ENCODE results near the gene DRAXIN.
A peak's percentile ranks its signal among the peaks of the same experiment; 100 is the strongest.

The DRAXIN gene

DNA sequence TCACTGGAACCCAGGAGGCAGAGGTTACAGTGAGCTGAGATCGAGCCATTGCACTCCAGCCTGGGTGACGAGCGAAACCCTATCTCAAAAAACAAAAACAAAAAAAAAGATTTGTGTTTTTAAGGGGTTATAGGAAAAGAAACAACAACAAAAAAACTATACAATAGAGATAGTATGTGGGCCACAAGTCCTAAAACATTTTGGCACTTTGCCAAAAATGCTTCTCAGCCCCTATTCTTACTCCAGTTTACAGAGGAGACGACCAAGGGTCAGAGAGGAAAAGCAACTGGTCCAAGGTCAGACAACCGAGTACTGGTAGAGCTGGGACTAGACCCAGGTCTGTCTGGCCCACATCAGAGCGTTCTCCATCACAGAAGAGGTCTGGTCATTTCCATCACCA, 33.9 kb upstream of the DRAXIN start:
- no peak for DNase-seq (ENCODE audit: low spot score)

DNA sequence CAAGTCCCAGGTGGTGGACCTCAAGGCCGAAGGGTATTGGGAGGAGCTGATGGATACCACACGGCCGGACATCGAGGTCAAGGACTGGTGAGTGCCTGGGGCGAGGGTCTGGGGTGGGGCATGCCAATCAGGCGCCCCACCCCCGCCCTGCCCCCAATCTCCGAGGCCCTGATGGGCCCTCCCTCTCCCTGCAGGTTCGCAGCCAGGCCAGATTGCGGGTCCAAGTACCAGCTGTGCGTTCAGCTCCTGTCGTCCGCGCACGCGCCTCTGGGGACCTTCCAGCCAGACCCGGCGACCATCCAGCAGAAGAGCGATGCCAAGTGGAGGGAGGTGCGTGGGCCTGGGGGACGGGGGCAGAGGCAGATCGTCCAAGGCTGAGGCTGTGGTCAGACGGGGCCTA, 33.0 kb upstream of the DRAXIN start:
- no peak for DNase-seq (ENCODE audit: low spot score)

DNA sequence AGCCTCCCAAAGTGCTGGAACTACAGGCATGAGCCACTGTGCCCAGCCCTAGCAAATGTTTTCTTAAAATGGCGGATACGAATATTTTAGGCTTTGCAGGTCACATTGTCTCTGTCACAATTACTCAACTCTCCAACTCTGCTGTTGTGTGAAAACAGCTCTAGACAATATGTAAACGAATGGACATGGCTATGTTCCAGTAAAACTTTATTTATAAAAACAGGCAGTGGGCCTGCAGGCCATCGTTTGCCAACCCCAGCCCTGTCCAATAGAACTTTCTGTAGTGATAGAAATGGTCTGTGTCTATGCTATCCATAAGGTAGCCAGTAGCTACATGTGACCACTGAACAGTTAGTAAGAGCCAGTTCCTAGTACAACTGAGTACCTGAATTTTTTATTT, 31.8 kb upstream of the DRAXIN start:
- no peak for DNase-seq (ENCODE audit: low spot score)

DNA sequence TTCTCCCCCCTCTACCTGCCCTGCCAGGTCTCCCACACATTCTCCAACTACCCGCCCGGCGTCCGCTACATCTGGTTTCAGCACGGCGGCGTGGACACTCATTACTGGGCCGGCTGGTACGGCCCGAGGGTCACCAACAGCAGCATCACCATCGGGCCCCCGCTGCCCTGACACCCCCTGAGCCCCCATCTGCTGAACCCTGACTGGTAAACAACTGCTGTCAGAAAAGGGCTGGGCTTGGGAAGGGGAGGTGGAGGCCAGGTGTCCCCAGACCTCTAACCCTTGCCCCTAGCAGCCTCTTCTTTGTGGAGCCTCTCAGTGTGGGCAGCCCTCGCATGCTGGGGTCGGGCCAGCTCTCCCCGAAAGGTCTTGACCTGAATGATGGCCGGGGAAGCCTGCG, 30.4 kb upstream of the DRAXIN start:
- no peak for DNase-seq (ENCODE audit: low spot score)

DNA sequence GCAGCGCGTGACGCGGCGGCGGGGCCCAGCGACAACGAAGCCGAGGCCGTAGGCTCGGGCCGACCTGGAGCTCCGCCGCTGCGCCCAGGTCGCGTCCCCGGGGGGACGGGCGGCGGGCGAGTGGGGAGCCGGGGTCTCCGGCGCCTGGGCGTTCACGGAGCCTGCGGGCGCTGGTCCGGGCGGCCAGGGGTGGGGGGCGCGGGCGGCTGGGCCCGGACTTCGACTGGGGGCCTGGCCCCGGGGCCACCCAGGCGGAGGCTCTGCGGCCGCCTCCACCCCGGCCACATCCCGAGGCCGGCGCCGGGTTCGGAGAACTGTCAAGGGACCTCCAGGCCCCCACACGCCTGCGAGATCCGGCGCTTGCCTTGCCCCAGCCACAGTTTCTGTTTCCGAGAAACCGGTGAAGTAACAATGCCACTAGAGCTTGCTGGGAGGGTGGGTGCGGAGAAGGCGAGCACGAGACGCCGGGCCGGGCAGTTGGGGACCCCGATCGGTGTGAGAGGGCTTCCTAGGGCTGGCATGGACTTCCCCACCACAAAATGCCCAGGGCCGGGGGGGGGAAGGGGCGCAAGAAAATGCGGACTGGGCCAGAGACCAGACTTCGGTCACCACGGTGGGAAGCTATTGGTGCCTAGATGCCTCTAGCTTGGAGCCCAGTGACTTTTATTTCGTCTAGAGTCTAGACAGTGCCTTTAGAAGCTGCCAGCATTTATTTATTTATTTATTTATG, 27.0 kb upstream of the DRAXIN start:
- DNase-seq (ENCODE audit: low spot score), result no peak

DNA sequence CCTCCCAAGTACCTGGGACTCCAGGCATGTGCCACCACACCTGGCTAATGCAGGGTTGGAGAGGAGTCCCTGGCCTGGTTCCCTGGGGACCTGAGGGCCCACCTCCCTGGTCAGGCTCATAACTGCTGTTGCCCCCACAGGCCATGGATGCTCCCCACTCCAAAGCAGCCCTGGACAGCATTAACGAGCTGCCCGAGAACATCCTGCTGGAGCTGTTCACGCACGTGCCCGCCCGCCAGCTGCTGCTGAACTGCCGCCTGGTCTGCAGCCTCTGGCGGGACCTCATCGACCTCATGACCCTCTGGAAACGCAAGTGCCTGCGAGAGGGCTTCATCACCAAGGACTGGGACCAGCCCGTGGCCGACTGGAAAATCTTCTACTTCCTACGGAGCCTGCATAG, 23.0 kb upstream of the DRAXIN start:
- DNase-seq (ENCODE audit: low spot score), result no peak

DNA sequence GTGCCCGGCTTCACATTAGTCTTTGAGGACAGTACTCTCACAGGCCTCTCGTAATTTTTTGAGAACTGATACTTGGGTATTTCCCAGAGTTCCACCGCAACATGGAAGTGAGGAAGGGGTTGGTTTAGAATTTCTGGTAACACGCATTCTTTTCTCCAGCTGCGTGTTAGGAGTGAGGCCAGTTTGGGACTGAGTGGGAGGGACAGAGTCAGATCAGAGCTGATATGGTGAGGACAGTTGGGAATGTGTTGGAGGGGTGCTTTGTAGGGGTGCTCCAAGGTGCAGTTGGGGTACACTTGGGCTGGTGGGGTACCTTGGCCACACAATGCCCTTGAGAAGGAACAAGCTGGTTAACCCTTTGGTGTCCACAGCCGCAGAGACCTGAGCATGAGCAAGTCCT, 20.8 kb upstream of the DRAXIN start:
- DNase-seq (ENCODE audit: low spot score), result no peak

DNA sequence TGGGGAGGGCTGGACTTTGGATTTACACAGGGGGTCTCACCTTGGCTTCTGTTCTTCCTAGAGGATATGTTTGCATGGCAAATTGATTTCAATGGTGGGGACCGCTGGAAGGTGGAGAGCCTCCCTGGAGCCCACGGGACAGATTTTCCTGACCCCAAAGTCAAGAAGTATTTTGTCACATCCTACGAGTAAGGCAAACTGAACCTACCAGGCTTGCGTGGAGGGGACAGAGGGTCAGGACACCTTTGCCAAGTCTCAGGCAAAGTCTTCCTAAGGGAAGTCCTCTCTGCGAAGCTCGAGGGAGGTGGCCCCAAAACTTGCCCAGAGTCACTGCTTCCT, 20.3 kb upstream of the DRAXIN start:
- no peak for DNase-seq (ENCODE audit: low spot score)

DNA sequence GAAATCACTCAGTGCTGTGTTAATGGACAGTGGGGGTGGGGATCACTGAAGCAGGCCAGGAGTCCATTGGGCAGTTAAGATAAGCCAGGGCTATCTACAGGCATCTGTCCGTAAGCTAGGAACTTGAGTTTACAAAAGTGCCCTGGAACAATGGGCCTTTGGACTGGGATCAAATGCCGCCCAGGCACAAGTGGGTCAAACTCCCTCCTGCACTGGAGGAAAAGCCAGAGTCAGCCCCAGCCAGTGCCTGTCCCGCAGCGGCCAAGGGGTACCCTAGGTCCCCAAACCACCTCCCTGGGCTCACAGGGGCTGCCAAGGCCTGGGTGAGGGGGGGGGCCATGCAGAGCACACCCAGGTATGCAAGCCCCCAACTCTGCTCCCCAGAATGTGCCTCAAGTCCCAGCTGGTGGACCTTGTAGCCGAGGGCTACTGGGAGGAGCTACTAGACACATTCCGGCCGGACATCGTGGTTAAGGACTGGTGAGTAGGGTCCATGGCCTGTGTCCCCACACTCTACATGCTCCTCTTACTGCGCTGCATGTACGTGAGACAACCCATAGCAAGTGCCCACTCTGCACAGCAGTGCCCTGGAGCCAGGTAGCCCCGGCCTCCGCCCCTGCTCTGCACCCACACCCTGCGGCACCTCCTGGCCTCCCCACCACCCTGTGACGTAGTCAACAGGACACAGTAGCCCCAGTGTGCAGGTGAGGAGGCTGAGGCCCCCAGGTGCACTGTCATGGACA, 19.8 kb upstream of the DRAXIN start:
- no peak for DNase-seq (ENCODE audit: low spot score)

DNA sequence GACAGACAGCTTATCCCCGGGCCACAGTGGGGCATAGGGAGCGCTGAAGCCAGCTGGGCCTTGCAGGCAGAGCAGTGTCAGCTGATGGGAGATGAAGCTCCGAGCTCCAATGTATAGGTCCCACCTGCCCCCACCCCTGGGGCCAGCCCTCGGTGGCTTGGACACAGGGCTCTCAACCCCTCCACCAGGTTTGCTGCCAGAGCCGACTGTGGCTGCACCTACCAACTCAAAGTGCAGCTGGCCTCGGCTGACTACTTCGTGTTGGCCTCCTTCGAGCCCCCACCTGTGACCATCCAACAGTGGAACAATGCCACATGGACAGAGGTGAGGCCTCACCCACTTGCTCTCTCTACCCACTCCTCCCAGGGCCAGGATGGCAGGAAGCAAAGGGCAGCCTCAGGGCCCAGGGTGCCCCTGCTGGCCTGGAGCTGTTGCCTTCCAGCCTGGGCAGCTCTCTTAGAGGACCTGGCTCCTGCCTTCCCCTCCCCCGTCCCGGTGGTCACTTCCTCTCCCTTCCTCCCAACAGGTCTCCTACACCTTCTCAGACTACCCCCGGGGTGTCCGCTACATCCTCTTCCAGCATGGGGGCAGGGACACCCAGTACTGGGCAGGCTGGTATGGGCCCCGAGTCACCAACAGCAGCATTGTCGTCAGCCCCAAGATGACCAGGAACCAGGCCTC, 18.3 kb upstream of the DRAXIN start:
- no peak for DNase-seq (ENCODE audit: low spot score)

DNA sequence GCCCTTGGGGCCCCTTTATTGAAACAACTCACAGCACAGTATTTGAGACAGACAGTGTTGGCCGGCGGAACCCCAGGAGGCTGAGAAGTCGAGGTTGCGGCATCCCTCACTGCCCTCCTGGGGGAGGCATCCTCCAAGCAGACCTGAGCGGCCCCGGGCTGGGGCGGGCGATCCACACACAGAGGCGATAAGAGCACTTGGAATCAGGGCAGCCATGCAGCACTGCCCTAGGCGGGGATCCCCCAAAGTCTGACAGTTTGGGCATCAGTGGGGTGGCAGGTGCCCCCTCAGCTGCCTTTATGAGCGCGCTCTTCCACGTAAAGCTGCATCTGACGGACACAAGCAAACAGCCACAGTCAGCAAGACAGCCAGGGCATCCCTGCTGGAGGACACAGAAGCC, 17.0 kb upstream of the DRAXIN start:
- DNase-seq (ENCODE audit: low spot score), result no peak

DNA sequence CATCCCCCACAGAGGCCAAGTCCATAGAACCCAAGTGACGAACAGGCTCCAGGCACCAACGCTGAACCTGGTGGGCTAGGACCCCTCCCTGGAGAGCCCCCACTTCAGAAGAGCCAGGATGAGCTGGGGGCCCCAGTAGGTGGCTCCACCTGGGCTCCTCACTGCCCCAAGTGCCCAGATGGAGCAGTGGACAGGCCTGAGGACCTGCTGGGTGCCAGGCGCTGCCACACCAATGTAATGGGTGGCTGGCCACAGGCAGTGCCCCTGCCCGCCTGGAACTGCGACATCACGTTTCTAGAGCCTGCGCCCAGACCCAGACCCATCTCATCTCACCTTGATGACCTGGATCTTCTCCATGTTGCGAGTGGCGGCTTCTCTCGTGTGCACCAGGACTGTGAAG, 16.2 kb upstream of the DRAXIN start:
- no peak for DNase-seq (ENCODE audit: low spot score)

DNA sequence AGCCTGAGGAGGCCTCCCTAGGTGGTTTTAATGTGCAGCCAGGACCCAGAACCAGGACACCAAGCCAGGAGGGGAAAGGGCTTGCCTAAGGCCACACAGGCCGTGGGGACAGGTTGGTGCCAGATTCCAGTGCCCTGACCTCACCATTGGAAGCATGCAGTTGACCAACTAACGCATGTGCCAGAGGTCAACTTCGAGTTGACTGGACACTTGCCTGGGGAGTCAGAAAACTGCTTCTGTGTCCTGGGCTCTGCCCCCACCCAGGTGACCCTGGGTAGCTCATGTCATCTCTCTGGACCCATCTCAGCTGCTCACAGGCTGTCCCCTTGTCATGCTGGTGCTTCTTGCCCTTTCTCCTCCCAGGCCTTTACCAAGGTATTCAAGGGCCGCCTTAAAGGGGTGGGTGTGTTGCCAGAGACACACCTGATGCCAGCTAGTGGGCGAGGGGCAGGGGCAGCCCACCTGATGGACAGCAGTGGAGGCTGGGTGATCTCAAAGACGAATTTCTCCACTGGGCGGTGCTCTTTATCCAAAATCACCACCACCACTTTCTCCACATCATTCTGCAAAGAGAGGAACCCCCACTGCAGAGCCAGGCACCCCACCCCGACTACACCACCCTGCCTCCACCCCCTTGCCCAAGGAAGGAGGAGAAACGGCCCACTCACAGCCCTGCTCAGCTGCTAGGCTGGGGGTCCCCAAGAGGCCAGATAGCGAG, 15.0 kb upstream of the DRAXIN start:
- no peak for DNase-seq (ENCODE audit: low spot score)

DNA sequence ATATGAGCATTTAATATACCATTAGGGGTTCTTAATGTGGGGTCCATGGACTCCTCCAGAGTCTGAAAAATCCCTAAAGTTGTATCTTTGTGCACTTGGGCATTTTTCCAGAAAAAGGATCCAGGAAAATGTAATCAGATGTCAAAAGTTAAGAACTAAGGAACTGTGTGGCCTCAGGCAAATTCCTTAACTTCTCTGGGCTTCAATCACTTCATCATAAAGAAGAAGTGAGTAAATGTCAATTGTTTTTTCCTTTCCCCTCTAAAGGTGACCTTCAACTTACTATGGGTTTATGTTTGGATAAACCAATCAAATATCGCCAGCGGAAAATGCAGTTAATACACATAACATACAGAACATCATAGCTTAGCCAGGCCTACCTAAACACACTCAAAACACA, 13.1 kb upstream of the DRAXIN start:
- DNase-seq (ENCODE audit: low spot score), result no peak

DNA sequence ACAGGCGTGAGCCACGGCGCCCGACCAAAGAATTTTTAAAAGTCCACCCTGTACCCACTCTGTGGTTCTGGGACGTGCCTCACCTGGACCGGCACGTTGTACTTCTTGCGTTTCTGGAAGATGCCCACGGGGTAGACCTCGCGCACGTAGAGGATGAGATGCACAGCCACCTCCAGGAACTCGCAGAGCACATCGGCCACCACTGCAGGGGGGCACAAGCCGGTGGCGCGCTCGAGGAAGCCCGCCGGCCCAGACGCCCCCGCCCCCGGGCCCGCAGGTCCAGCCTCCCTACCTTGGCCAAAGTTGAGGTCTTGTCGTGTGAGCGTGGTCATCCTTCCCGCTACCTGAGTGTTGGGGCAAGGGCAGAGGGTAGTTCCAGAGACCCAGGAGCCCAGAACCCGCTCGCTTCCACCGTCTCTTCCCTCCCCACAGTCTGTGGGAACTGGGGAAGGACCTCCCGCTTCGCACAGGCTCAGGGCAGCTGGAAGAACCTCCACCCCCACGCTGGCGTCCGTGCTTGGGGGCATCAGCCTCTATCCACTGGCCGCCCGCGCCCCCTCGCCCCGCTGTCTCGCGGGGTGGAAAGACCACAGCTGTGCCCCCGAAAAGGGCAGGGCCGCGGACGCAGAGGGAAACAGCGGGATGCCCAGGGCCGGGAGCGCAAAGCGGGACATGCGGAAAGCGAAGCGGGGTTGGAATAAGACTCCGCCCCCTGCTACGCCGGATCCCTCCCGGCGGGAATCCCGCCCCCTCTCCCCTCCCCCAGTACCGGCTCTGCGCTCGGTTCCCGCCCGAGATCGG, 11.0 kb upstream of the DRAXIN start:
- no peak for DNase-seq (ENCODE audit: low spot score)

DNA sequence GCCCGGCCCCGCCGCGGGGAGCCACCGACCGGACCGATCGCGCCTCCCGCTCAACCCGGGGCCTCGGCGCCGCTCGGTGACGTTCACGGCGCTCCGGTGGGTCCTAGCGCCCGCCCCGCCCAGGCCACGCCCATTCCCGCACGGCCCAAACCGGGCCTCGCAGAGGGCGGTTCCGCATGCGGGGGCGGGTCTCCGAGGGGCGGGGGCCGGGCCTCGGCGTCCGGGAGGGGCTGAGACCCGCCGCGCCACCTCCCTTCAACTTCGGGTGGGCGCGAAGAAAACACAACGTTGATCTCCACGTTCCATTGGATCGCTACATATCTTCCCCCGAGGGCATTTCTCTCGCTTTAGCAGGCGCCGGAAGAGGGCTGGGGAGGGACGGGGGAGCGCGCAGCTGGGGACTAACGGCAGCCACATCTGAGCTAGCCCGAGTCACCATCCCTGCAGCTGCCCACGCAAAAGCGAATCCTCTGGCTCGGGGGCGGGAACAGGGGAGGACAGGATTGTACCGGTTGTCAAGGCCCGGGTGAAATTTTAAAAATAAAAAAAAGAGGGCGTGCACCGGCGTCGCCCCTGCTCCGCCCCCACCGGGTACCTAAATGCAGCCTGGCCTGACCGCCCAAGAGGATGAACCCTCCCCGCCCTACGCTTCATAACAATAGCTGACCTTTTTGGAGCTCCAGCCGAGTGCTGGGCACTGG, 10.3 kb upstream of the DRAXIN start, which contains the start of gene MAD2L2:
Gene MAD2L2, minus strand, starts transcription at position 78 of the 701 bp plus-strand sequence. CDS start 547 bp downstream, outside the sequence.
- DNase-seq (ENCODE audit: low spot score), result peak; percentile 90

DNA sequence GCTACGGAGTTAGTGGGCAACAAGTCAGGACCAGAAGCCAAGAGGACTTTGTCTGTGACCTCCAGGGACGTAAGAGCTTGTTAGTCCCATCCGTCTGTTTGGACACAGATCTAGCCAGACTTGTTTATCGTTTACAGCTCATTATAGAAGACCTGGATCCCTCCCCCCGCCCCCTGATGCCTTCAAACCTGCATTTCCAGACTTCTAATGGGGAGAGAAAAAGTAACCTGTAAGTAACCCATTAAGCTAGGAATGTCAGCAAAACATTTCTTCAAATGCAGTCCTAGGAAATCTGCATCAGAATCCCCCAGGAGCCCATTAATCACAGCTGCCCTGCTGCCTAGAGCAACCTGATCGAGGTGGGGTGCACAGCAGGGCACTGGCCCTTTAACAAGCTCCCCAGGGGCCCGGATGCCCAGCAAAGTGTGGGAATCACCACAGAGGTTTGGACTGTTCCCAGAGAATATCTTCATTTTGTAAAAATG, 9.2 kb upstream of the DRAXIN start:
- DNase-seq (ENCODE audit: low spot score), result no peak

DNA sequence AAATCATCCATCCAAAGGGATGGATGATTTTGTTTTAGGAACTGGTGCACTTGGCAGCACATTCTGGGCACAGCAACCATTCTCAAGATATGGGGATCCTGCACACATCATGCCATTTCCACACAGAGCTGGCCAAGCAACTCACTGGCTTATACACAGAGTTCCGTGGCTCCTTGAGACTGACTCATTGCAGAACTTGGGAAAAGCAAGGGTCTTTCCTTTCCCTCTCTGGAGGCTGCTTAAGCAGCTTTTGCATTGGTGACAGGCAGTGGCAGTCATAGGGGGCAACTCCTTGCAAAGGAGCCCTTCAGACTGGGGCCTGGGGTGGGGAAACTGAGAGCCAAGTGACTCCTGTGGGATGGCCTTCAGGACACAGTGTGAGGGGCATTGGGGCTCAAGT, 8.7 kb upstream of the DRAXIN start:
- DNase-seq (ENCODE audit: low spot score), result no peak

DNA sequence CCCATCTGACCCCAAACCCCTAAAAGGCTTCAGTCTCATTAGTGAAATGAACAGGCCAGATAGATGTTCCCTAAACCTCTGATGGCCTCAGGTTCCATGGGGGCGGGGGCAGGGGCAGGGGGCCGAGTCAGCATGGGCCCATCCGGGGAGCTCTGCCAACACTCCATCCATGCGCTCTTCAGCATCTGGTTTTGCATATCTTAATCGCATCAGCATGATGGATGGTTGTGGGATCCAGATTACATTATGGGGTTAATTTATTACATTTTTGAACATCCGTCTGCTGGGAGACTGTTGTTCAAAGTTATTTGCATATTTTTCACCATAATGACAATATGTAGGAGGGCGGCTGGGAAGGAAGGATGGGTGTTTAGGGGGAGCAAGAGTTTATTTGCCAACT, 7.4 kb upstream of the DRAXIN start:
- no peak for DNase-seq (ENCODE audit: low spot score)

DNA sequence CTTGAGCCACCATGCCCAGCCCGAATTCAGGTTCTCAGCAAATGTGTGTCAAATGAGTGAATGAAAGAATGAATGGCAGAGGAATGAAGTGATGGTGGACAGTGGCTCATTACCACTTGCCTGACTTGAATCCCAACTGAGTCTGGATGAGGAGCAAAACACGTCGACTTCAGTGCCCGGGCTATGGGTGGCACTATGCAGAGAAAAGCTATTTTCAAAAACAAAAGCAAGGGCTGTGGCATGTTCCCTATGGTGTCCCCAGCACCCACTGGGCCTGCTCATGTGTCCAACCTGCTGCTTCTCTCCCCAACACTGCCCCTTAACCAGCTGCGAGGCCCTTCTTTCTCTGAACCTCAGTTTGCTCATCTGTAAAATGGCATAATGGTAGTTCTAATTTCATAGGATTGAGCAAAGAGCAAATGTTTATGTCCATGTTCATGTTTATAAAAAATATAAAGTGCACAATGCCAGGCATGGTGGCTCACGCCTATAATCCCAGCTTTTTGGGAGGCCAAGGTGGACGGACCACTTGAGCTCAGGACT, 6.2 kb upstream of the DRAXIN start:
- no peak for DNase-seq (ENCODE audit: low spot score)

DNA sequence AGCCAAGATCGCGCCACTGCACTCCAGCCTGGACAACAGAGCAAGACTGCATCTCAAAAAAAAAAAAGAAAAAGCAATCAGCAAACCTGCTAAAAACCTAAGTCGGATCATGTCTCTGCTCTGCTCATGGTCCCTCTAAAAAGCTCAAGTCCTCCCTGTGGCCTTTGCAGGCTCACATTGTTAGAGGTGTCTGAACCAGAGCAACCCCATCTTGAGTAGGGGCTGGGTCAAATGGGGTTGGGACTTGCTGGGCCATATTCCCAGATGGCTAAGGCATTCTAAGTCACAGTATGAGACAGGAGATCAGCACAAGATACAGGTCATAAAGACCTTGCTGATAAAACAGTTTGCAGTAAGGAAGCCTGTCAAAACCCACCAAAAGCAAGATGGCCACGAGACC, 3.0 kb upstream of the DRAXIN start:
- no peak for DNase-seq (ENCODE audit: low spot score)
